Right cardiac atrium (tissue), 5 donors: ENCODE data around the gene FH. TPM values are rescaled to one million over a fixed set of nuclear protein-coding genes. Genes with fewer than 3 reads are reported as not detected.

Experiments
- ATAC-seq, 2 donors: fragments of 200-7000 bp; cut with Tn5 transposase; one replicate each; pipeline versions ENCODE4 v1.8.0 to v1.9.1; 2020; ENCODE audit warnings: moderate library complexity in 2 of 2, mild to moderate bottlenecking in 1 of 2
- DNase-seq, 3 donors: peaks; one replicate each; pipeline ENCODE4 v3.0.0-alpha.2; 2020
- H3K27ac ChIP-seq: one replicate; pipeline ENCODE4 v1.5.1; 2013; ENCODE audit warnings: mild to moderate bottlenecking, low read length, control low read depth, moderate library complexity
- H3K27me3 ChIP-seq: one replicate; pipeline ENCODE4 v1.6.1; 2013; ENCODE audit not compliant: control insufficient read depth, insufficient read depth
- H3K4me1 ChIP-seq: one replicate; pipeline ENCODE4 v1.6.1; 2013; ENCODE audit warnings: low read length; ENCODE audit not compliant: control insufficient read depth, insufficient read depth
- H3K4me3 ChIP-seq: one replicate; pipeline ENCODE4 v1.5.1; 2013; ENCODE audit warnings: low read length, control low read depth
- H3K9me3 ChIP-seq: one replicate; pipeline ENCODE4 v1.6.1; 2013; ENCODE audit warnings: low read length; ENCODE audit not compliant: control insufficient read depth
- WGBS: extraction: QIAGEN DNeasy Blood & Tissue Kit; methylation state at CpG from one replicate; pipeline ENCODE4 v1.1.7; 2013; 5-methylcytosine and 5-hydroxymethylcytosine counted together
- intact Hi-C, 4 donors: fragments of 100-400 bp; cut with DNase I; formaldehyde crosslinking; loops; one replicate each; pipeline versions ENCODE4 v1.11.0 to v1.14.0; 2022 to 2023
- polyA plus RNA-seq: library from polyadenylated mRNA; stranded (reverse); fragments of 200-250 nt; gene quantifications from one replicate; pipeline ENCODE4 v1.2.3, GENCODE V29; 2013
- total RNA-seq, 4 donors: library from RNA; stranded (reverse); fragmentation: NEBNext Ultra II Directional; extraction: Animal tissue kit (Norgen Biotek cat#: 25700); gene quantifications; one replicate each; pipeline ENCODE4 v1.2.1, GENCODE V29; 2021
- donor health status: healthy with polysubstance abuse.
- donor health status: DM: no; HTN: yes; CAD: no.
- donor health status: DM: no; HTN: no; CAD: no.
- donor health status: DM: no; HTN: yes; CAD: no; lungs with severe emphysema.
- donor health status: DM: yes; HTN: yes; CAD: no.

Gene FH
- total and polyA plus RNA-seq, 5 donors: 149 to 232 (median 169) TPM

- H3K4me3 ChIP-seq: no peak overlapping the region
- no peak overlapping the region for H3K27ac ChIP-seq
- intact Hi-C loops: no loop called here
- no peaks in the 10 kb centered on the region for H3K9me3 ChIP-seq
- WGBS: 52% methylated on average over 1 of the region's 1 CpG
- no peak for DNase-seq
- no peaks in the 10 kb centered on the region for H3K4me1 ChIP-seq
- no peaks in the 10 kb centered on the region for H3K27me3 ChIP-seq
- ATAC-seq: no peak
Observed at GRCh38 chr1:241482761-241483250, 36.7 kb downstream of the FH start.

- H3K4me1 ChIP-seq: no peaks in the 10 kb centered on the region
- no peaks in the 10 kb centered on the region for H3K9me3 ChIP-seq
- no peak overlapping the region for H3K27ac ChIP-seq
- intact Hi-C loops: no loop called here
- no peak for ATAC-seq
- H3K4me3 ChIP-seq: no peak overlapping the region
- DNase-seq: no peak
- no peaks in the 10 kb centered on the region for H3K27me3 ChIP-seq
Observed at GRCh38 chr1:241479294-241479693, 40.3 kb downstream of the FH start.

GRCh38 chr1:241475671-241476070 is 43.9 kb downstream of the FH start:
- no peak for DNase-seq
- Histone ChIP-seq H3K9me3 (no peaks in the 10 kb centered on the region), H3K27ac (no peak overlapping the region), H3K4me3 (no peak overlapping the region), H3K4me1 (no peaks in the 10 kb centered on the region), H3K27me3 (no peaks in the 10 kb centered on the region)
- no peak for ATAC-seq
- 80% methylated on average over 1 of the region's 1 CpG for WGBS
- intact Hi-C loops: no loop called here

GRCh38 chr1:241473026-241473425 is 46.5 kb downstream of the FH start:
- 62% methylated on average over 1 of the region's 1 CpG for WGBS
- no peak for ATAC-seq

GRCh38 chr1:241470908-241471590 is 48.5 kb downstream of the FH start:
- WGBS: 82% methylated on average over 5 of the region's 5 CpGs
- Histone ChIP-seq H3K9me3 (no peaks in the 10 kb centered on the region), H3K4me1 (no peaks in the 10 kb centered on the region), H3K4me3 (no peak overlapping the region), H3K27ac (no peak overlapping the region), H3K27me3 (no peaks in the 10 kb centered on the region)
- no peak for DNase-seq
- ATAC-seq: no peak
- intact Hi-C loops: no loop called here

More at GRCh38 chr1:241473026-241473425, 46.5 kb downstream of the FH start:
- H3K4me3 ChIP-seq: no peak overlapping the region
- DNase-seq: no peak
- no peaks in the 10 kb centered on the region for H3K9me3 ChIP-seq
- H3K27ac ChIP-seq: no peak overlapping the region
- intact Hi-C loops: no loop called here
- no peaks in the 10 kb centered on the region for H3K27me3 ChIP-seq
- no peaks in the 10 kb centered on the region for H3K4me1 ChIP-seq

GRCh38 chr1:241470361-241470760 is 49.2 kb downstream of the FH start:
- Histone ChIP-seq H3K4me3 (no peak overlapping the region), H3K9me3 (no peaks in the 10 kb centered on the region), H3K27me3 (no peaks in the 10 kb centered on the region), H3K4me1 (no peaks in the 10 kb centered on the region), H3K27ac (no peak overlapping the region)
- no peak for ATAC-seq
- intact Hi-C loops: no loop called here
- DNase-seq: no peak
- WGBS: 77% methylated on average over 3 of the region's 3 CpGs

GRCh38 chr1:241465673-241466072 is 53.9 kb downstream of the FH start:
- no peak overlapping the region for H3K4me3 ChIP-seq
- no peaks in the 10 kb centered on the region for H3K27me3 ChIP-seq
- H3K27ac ChIP-seq: no peak overlapping the region
- H3K9me3 ChIP-seq: no peaks in the 10 kb centered on the region
- no peaks in the 10 kb centered on the region for H3K4me1 ChIP-seq
- intact Hi-C loops: no loop called here
- ATAC-seq (no peak), DNase-seq (no peak)
- 87% methylated on average over 8 of the region's 8 CpGs for WGBS

- H3K4me3 ChIP-seq: no peak overlapping the region
- H3K4me1 ChIP-seq: no peaks in the 10 kb centered on the region
- H3K27me3 ChIP-seq: no peaks in the 10 kb centered on the region
- ATAC-seq: no peak
- intact Hi-C loops: no loop called here
- no peaks in the 10 kb centered on the region for H3K9me3 ChIP-seq
- WGBS: 72% methylated on average over 4 of the region's 4 CpGs
- no peak for DNase-seq
- H3K27ac ChIP-seq: no peak overlapping the region
Observed at GRCh38 chr1:241464985-241465384, 54.6 kb downstream of the FH start.

GRCh38 chr1:241462391-241462790 is 57.2 kb downstream of the FH start:
- WGBS: 39% methylated on average over 2 of the region's 2 CpGs
- no peak overlapping the region for H3K4me3 ChIP-seq
- DNase-seq (no peak), ATAC-seq (no peak)
- H3K27ac ChIP-seq: no peak overlapping the region
- H3K9me3 ChIP-seq: no peaks in the 10 kb centered on the region
- no peaks in the 10 kb centered on the region for H3K4me1 ChIP-seq
- H3K27me3 ChIP-seq: no peaks in the 10 kb centered on the region
- intact Hi-C loops: no loop called here

GRCh38 chr1:241460098-241460873 is 59.3 kb downstream of the FH start:
- 68% methylated on average over 6 of the region's 6 CpGs for WGBS
- intact Hi-C loops: no loop called here

GRCh38 chr1:241459186-241459802 is 60.3 kb downstream of the FH start:
- Histone ChIP-seq H3K4me3 (no peak overlapping the region), H3K27ac (no peak overlapping the region), H3K4me1 (no peaks in the 10 kb centered on the region), H3K9me3 (no peaks in the 10 kb centered on the region), H3K27me3 (no peaks in the 10 kb centered on the region)
- intact Hi-C loops: no loop called here
- DNase-seq: no peak
- WGBS: 28% methylated on average over 2 of the region's 2 CpGs
- ATAC-seq: no peak

More at GRCh38 chr1:241460098-241460873, 59.3 kb downstream of the FH start:
- no peak for ATAC-seq
- Histone ChIP-seq H3K4me1 (no peaks in the 10 kb centered on the region), H3K27ac (no peak overlapping the region), H3K9me3 (no peaks in the 10 kb centered on the region), H3K4me3 (no peak overlapping the region), H3K27me3 (no peaks in the 10 kb centered on the region)
- no peak for DNase-seq
